Stomach (tissue), 9 donors: Measurements from ENCODE around the gene PAK5. TPM values are rescaled to one million over a fixed set of nuclear protein-coding genes. Genes with fewer than 3 reads are reported as not detected.

Experiments used
- DNase-seq, 2 donors: peaks; one replicate each; pipeline versions ENCODE4 v3.0.0 to v3.0.0-alpha.2; 2013 to 2019
- H3K27ac ChIP-seq, 5 donors: fragments of 200-600 bp in 4 of 5; sonication (generic) in 4 of 5; one replicate each; pipeline ENCODE4 v1.5.1; 2013 to 2019; ENCODE audit warnings: mild to moderate bottlenecking in 1 of 5, moderate library complexity in 1 of 5
- H3K27me3 ChIP-seq, 3 donors: fragments of 200-600 bp; sonication (generic); one replicate each; pipeline ENCODE4 v1.5.1; 2017 to 2019; ENCODE audit warnings: mixed run types in 1 of 3
- H3K36me3 ChIP-seq, 4 donors: fragments of 200-600 bp; sonication (generic); 1 replicate in 3 of 4; 2 replicates in 1 of 4; pipeline ENCODE4 v1.5.1; 2016 to 2019
- H3K4me1 ChIP-seq, 4 donors: fragments of 200-600 bp; sonication (generic); one replicate each; pipeline ENCODE4 v1.5.1; 2016 to 2019
- H3K4me3 ChIP-seq, 4 donors: fragments of 200-600 bp; sonication (generic) in 3 of 4; one replicate each; pipeline ENCODE4 v1.5.1; 2016 to 2019; ENCODE audit warnings: mild to moderate bottlenecking in 1 of 4
- H3K9me3 ChIP-seq, 4 donors: fragments of 200-600 bp; sonication (generic); one replicate each; pipeline ENCODE4 v1.5.1; 2016 to 2019
- EP300 ChIP-seq: sonication (generic); formaldehyde crosslinking; IDR thresholded peaks from one replicate; pipeline ENCODE4 v1.6.1; 2017; ENCODE audit warnings: antibody characterized with exemption
- POLR2A ChIP-seq, 4 donors: fragments of 450-650 bp; IDR thresholded peaks; one replicate each; pipeline ENCODE4 v1.6.1; 2016; ENCODE audit warnings: antibody characterized with exemption in 4 of 4, control low read depth in 2 of 4, mild to moderate bottlenecking in 1 of 4, moderate library complexity in 1 of 4
- POLR2AphosphoS5 ChIP-seq, 3 donors: sonication (generic); formaldehyde crosslinking; IDR thresholded peaks; one replicate each; pipeline ENCODE4 v1.6.1; 2016; ENCODE audit warnings: antibody characterized with exemption in 3 of 3
- WGBS, 5 donors: extraction: QIAGEN DNeasy Blood & Tissue Kit in 3 of 5; methylation state at CpG; one replicate each; pipeline versions ENCODE4 v1.1.5 to v1.1.7; 2013 to 2018; 5-methylcytosine and 5-hydroxymethylcytosine counted together
- intact Hi-C: fragments of 100-400 bp; cut with DNase I; formaldehyde crosslinking; loops from one replicate; pipeline ENCODE4 v1.15.1; 2023; ENCODE audit warnings: low total_unique reads
- polyA plus RNA-seq, 3 donors: library from polyadenylated mRNA; stranded (reverse); fragments of 200-250 nt; gene quantifications; one replicate each; pipeline ENCODE4 v1.2.3, GENCODE V29; 2013
- total RNA-seq, 5 donors: library from RNA; depleted of rRNA; stranded (reverse); fragments of >200 nt; gene quantifications; one replicate each; pipeline versions ENCODE4 v1.1.0 to v1.2.3, GENCODE V29; 2014 to 2016
- TF ChIP-seq, protein P1 (sequence below), 7 experiments: fragments of 450-650 bp in 4 of 7; fragments of 200-600 bp in 3 of 7; sonication (generic) in 3 of 7; IDR thresholded peaks; one replicate each; pipeline ENCODE4 v1.5.1; 2016 to 2019; ENCODE audit warnings: antibody characterized with exemption in 7 of 7, control low read depth in 2 of 7, mild to moderate bottlenecking in 1 of 7
- donor health status: healthy with polysubstance abuse.
- donor health status: Bipolar disorder and iron deficiency.
- donor health status: healthy.

PAK5 gene
- total and polyA plus RNA-seq, 8 donors: under 0.01 to 0.92 (median 0.35) TPM; not detected in 3

DNA sequence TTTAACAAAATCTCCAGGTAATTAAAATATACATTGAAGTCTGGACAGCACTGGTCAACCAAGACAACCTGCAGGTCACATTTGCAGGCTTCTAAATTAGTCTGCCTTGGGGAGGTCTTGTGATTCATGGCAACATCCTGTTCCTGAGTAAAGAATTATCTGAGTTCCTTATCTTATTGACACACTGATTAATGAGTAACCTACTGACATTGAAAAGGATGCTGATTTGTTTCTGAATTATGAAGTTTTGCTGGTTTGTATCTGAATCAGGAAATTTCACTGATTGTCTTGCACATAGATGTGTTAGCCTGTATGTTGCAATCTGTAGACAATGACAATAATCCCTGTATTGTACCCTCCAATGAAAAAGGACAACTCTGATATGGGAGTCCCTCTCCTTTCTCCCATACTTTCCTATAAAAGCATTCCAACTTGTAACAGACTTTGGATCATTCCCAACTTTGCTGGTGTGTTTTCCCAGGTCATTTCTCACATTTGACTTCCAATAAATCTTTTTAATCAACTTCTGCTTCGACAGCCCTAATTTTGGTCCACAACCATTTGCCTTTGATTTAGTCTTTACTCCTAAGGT lies 244.5 kb downstream of the PAK5 start:
- no peaks in the 10 kb centered on the region for H3K27me3 ChIP-seq
- intact Hi-C loops: no loop called here
- peaks cover 3 to 12% (median 7%) of the 10 kb centered on the region in 4 donors for H3K4me1 ChIP-seq
- H3K27ac ChIP-seq: peak overlapping the region; percentile 6 to 70 (median 29)
- H3K36me3 ChIP-seq: no peaks in the 10 kb centered on the region
- no peak overlapping the region for H3K4me3 ChIP-seq
- peak in 1 of 2 donors; percentile 49 for DNase-seq
- TF ChIP-seq POLR2AphosphoS5 (IDR thresholded peaks at IDR 0.05) (peak in 2 of 3 donors; percentile 38 to 57), POLR2A (IDR thresholded peaks at IDR 0.05) (no peak)
- WGBS, 5 donors: 21 to 50% (median 29%) methylated on average over 1 of the region's 1 CpG
- no peaks in the 10 kb centered on the region for H3K9me3 ChIP-seq

GRCh38 chr20:9592419-9592818 lies 246.5 kb downstream of the PAK5 start:
- intact Hi-C loops: no loop called here
- H3K27me3 ChIP-seq: no peaks in the 10 kb centered on the region
- no peak for TF ChIP-seq POLR2AphosphoS5 (IDR thresholded peaks at IDR 0.05)
- H3K9me3 ChIP-seq: no peaks in the 10 kb centered on the region
- H3K4me1 ChIP-seq: peaks cover 3 to 12% (median 8%) of the 10 kb centered on the region in 4 donors
- WGBS, 5 donors: 19 to 47% (median 24%) methylated on average over 1 of the region's 1 CpG
- no peak overlapping the region for H3K4me3 ChIP-seq
- no peaks in the 10 kb centered on the region for H3K36me3 ChIP-seq
- no peak for DNase-seq
- no peak overlapping the region for H3K27ac ChIP-seq

- H3K4me1 ChIP-seq: peaks cover 3 to 12% (median 8%) of the 10 kb centered on the region in 4 donors
- H3K9me3 ChIP-seq: no peaks in the 10 kb centered on the region
Measured at GRCh38 chr20:9591080-9591479, 247.8 kb downstream of the PAK5 start.

DNA sequence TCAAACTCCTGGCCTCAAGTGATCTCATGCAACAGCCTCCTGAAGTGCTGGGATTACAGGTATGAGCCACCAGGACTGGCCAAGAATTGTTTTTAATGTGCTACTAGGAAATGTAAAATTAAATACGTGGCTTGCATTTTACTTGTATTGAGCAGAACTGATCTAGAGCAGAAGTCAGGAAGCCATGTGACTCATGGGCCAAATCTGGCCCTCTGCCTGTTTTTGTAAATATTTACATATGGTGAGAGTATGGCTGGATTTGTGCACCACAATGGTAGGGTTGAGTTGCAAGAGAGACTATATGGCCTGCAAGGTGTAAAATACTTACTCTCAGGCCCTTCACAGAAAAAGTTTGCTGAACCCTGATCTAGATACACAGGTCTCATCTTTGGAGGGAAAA lies 248.7 kb downstream of the PAK5 start:
- Histone ChIP-seq H3K4me3 (no peak overlapping the region), H3K9me3 (no peaks in the 10 kb centered on the region), H3K27ac (peak overlapping the region in 3 of 5 donors; percentile 42 to 67 (median 51)), H3K27me3 (no peaks in the 10 kb centered on the region), H3K4me1 (peaks cover 3 to 12% (median 8%) of the 10 kb centered on the region in 4 donors), H3K36me3 (no peaks in the 10 kb centered on the region)
- TF ChIP-seq POLR2A (IDR thresholded peaks at IDR 0.05) (no peak), POLR2AphosphoS5 (IDR thresholded peaks at IDR 0.05) (peak in 1 of 3 donors; percentile 44)
- WGBS, 5 donors: 10 to 41% (median 17%) methylated on average over 1 of the region's 1 CpG
- intact Hi-C loops: no loop called here
- peak; percentile 16 to 62 for DNase-seq

More at GRCh38 chr20:9591080-9591479, 247.8 kb downstream of the PAK5 start:
- DNase-seq: no peak
- Histone ChIP-seq H3K27ac (no peak overlapping the region), H3K27me3 (no peaks in the 10 kb centered on the region), H3K4me3 (no peak overlapping the region), H3K36me3 (no peaks in the 10 kb centered on the region)
- intact Hi-C loops: no loop called here
- TF ChIP-seq, protein P1, sequence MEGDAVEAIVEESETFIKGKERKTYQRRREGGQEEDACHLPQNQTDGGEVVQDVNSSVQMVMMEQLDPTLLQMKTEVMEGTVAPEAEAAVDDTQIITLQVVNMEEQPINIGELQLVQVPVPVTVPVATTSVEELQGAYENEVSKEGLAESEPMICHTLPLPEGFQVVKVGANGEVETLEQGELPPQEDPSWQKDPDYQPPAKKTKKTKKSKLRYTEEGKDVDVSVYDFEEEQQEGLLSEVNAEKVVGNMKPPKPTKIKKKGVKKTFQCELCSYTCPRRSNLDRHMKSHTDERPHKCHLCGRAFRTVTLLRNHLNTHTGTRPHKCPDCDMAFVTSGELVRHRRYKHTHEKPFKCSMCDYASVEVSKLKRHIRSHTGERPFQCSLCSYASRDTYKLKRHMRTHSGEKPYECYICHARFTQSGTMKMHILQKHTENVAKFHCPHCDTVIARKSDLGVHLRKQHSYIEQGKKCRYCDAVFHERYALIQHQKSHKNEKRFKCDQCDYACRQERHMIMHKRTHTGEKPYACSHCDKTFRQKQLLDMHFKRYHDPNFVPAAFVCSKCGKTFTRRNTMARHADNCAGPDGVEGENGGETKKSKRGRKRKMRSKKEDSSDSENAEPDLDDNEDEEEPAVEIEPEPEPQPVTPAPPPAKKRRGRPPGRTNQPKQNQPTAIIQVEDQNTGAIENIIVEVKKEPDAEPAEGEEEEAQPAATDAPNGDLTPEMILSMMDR (IDR thresholded peaks at IDR 0.05): no peak
- no peak for TF ChIP-seq POLR2A (IDR thresholded peaks at IDR 0.05)
- no peak for TF ChIP-seq POLR2AphosphoS5 (IDR thresholded peaks at IDR 0.05)
- no peak for TF ChIP-seq EP300

- intact Hi-C loops: no loop called here
- TF ChIP-seq, protein P1 (IDR thresholded peaks at IDR 0.05): no peak
- no peak for TF ChIP-seq EP300
- TF ChIP-seq POLR2AphosphoS5 (IDR thresholded peaks at IDR 0.05): no peak
- no peak for TF ChIP-seq POLR2A (IDR thresholded peaks at IDR 0.05)
- WGBS, 5 donors: 60 to 80% (median 67%) methylated on average over 1 of the region's 1 CpG
- no peaks in the 10 kb centered on the region for H3K27me3 ChIP-seq
- no peak overlapping the region for H3K27ac ChIP-seq
- H3K36me3 ChIP-seq: no peaks in the 10 kb centered on the region
- H3K9me3 ChIP-seq: no peaks in the 10 kb centered on the region
- no peak for DNase-seq
- no peak overlapping the region for H3K4me3 ChIP-seq
- H3K4me1 ChIP-seq: peaks cover 3 to 12% (median 4%) of the 10 kb centered on the region in 4 donors
Measured at GRCh38 chr20:9588706-9589105, 250.2 kb downstream of the PAK5 start.

- no peak overlapping the region for H3K27ac ChIP-seq
- intact Hi-C loops: no loop called here
- H3K9me3 ChIP-seq: no peaks in the 10 kb centered on the region
- no peak for TF ChIP-seq EP300
- TF ChIP-seq, protein P1 (IDR thresholded peaks at IDR 0.05): no peak
- TF ChIP-seq POLR2A (IDR thresholded peaks at IDR 0.05): no peak
- TF ChIP-seq POLR2AphosphoS5 (IDR thresholded peaks at IDR 0.05): no peak
- no peaks in the 10 kb centered on the region for H3K36me3 ChIP-seq
- DNase-seq: no peak
- peaks cover 0 to 1% (median 0%) of the 10 kb centered on the region in 4 donors for H3K4me1 ChIP-seq
- no peak overlapping the region for H3K4me3 ChIP-seq
- no peaks in the 10 kb centered on the region for H3K27me3 ChIP-seq
Measured at GRCh38 chr20:9583151-9583550, 255.7 kb downstream of the PAK5 start.
